HAP-1 (cell line): ENCODE results near the gene PHACTR3.

Source experiments
- DNase-seq, 2 experiments: peaks; one replicate each; pipeline ENCODE4 v3.0.0-alpha.2; 2016 to 2020; ENCODE audit warnings: low spot score in 2 of 2
- H3K27me3 ChIP-seq: fragments of 250-450 bp; sonication (Bioruptor Pico); 2 replicates; pipeline ENCODE4 v1.5.1; 2020; ENCODE audit warnings: low read depth, mild to moderate bottlenecking, moderate library complexity
- H3K36me3 ChIP-seq: fragments of 250-450 bp; sonication (Bioruptor Pico); replicated peaks from 2 replicates; pipeline ENCODE4 v1.5.1; 2020; ENCODE audit warnings: mild to moderate bottlenecking
- H3K4me1 ChIP-seq: fragments of 250-450 bp; sonication (Bioruptor Pico); 2 replicates; pipeline ENCODE4 v1.5.1; 2020; ENCODE audit warnings: mild to moderate bottlenecking
- H3K4me3 ChIP-seq: fragments of 250-450 bp; sonication (Bioruptor Pico); 2 replicates; pipeline ENCODE4 v1.5.1; 2020; ENCODE audit warnings: mild to moderate bottlenecking, moderate library complexity
- H3K9me3 ChIP-seq: fragments of 250-450 bp; sonication (Bioruptor Pico); 2 replicates; pipeline ENCODE4 v1.5.1; 2020; ENCODE audit warnings: mild to moderate bottlenecking, moderate library complexity
- in situ Hi-C: fragments of 300-500 bp; cut with MboI; formaldehyde crosslinking; loops from 3 replicates; pipeline ENCODE4 v1.14.3; 2020; ENCODE audit warnings: low sequenced_read_pairs, inconsistent platforms, mixed read lengths

PHACTR3 gene

DNA sequence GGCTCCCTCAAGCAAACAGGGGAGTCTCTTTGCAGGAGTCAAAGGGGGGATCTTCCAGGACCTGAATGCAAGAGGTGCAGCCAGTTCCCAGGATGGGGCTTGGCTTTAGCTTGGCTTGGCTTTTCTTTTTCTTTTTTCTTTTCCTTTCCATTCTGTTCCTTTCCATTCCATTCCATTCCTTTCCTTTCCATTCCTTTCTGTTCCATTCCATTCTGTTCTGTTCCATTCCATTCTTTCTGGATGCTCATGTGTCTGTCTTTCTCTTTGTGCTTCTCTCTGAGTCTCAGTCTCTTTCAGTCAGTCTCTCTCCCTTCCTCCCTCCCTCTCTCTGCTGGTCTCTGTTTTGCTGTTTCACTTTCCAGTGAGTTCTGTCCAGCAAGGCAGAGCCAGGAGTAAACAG is 163.3 kb downstream of the PHACTR3 start:
- Histone ChIP-seq H3K4me1 (no peaks in the 10 kb centered on the region), H3K27me3 (no peaks in the 10 kb centered on the region), H3K4me3 (no peak overlapping the region), H3K36me3 (no peaks in the 10 kb centered on the region), H3K9me3 (no peaks in the 10 kb centered on the region)
- in situ Hi-C loops: no loop called here
- DNase-seq: no peak

- in situ Hi-C loops: no loop called here
- Histone ChIP-seq H3K4me1 (no peaks in the 10 kb centered on the region), H3K36me3 (no peaks in the 10 kb centered on the region), H3K9me3 (no peaks in the 10 kb centered on the region), H3K4me3 (no peak overlapping the region), H3K27me3 (no peaks in the 10 kb centered on the region)
- DNase-seq: no peak
Observed at GRCh38 chr20:59770270-59770669, 165.9 kb downstream of the PHACTR3 start.

GRCh38 chr20:59770851-59771250 is 166.5 kb downstream of the PHACTR3 start:
- Histone ChIP-seq H3K4me1 (no peaks in the 10 kb centered on the region), H3K27me3 (no peaks in the 10 kb centered on the region), H3K9me3 (no peaks in the 10 kb centered on the region), H3K36me3 (no peaks in the 10 kb centered on the region), H3K4me3 (no peak overlapping the region)
- in situ Hi-C loops: no loop called here
- DNase-seq: no peak

DNA sequence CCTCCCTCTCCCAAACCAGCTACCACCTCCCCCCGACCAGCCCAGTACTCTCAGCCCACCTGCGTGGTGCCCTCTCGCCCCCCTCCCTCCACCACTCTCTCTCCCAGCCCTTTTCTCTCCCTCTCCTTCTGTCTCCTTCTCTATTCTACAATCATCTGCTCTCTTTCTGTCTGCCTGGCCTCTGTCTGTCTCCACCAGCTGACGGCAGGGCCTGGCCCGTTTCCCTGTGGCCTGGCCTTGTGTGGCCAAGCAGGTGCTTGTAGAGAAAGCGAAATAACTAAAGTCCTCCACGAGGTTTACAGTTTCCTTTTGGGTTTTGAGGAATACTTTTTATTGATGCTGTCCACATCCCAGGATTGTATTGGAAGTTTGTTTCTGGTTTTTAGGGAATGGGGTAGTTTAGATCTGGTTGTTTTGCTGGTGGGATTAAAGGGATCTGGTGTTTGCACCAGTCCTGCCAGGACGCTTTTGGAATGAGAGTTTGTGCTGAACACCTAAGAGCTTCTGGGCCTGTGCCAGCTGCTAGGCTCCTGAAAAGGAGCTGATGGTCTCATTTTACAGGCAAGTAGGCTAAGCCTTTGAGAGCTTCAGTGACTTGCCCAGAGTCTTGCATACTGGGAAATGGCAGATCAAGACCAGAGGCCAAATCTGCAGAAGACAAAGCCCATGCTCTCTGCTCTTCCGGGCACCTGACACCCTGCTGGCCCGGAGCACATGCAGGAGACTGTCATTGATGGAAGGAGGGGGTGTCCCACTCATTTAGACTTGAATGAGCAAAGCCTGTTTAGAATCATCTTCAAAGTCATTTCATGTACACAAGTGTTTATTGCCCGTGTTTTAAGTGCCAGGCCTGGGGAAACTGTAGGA is 167.4 kb downstream of the PHACTR3 start:
- DNase-seq: no peak
- in situ Hi-C loops: no loop called here
- Histone ChIP-seq H3K4me1 (no peaks in the 10 kb centered on the region), H3K9me3 (no peaks in the 10 kb centered on the region), H3K27me3 (no peaks in the 10 kb centered on the region), H3K36me3 (no peaks in the 10 kb centered on the region), H3K4me3 (no peak overlapping the region)

DNA sequence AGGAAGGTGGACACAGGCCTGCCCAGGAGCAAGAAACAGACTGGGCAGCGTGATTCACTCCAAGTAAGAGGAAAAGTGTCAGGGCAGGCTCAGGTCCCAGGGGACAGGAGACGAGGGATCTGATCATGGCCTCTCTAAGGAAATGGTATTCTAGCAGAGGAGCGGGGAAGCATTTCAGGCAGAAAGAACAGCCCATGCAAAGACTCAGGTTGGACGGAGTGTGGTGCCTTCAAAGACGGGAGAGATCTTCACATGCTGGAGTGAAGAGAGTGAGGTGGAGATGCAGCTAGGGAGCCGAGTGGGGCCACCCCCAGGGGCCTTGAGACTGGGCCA is 168.0 kb downstream of the PHACTR3 start:
- no peak for DNase-seq
- H3K36me3 ChIP-seq: no peaks in the 10 kb centered on the region
- H3K4me3 ChIP-seq: no peak overlapping the region
- in situ Hi-C loops: no loop called here
- no peaks in the 10 kb centered on the region for H3K9me3 ChIP-seq
- no peaks in the 10 kb centered on the region for H3K27me3 ChIP-seq
- no peaks in the 10 kb centered on the region for H3K4me1 ChIP-seq

DNA sequence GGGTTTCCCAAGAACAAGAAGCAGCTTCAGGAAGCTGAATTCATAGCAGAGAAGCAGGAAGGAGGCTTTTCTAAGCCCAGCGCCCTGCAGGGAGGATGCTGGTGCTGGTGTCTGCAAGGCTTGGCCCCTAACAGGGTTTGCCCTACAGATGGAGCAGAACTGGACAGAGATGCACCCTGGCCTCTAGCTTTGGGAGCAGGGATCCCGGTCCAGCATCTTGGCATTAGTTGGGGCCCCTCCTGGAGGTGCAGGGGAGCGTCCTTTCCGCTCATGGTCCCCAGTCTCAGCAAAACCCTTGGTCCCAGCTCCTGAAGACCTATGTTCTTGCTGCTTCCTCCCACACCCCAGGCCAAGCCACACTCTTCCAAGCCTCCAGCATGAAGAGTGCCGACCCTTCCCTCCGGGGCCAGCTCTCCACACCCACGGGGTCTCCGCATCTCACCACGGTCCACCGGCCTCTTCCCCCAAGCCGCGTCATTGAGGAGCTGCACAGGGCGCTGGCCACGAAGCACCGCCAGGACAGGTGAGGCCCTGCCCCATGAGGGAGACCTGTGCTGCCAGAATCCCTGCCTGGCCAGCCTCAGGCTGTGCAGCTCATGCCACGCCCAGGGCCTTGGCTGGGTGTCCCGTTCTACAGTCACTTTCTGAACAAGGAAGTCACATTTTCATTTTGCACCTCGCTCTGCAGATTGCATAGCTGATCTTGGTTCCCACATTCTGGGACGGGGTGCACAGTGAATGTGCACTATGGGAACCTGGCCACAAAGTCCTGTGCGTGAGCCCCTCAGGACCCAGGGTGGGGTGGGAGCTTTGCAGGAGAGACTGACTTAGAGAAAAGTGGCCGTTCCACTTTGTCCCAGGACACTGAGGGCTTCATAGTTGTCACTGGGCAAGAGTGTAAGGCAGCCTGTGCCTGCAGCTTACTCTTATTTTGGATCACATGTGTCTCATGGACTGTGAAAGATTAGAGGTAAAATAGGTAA is 168.9 kb downstream of the PHACTR3 start:
- Histone ChIP-seq H3K4me3 (no peak overlapping the region), H3K27me3 (no peaks in the 10 kb centered on the region), H3K9me3 (no peaks in the 10 kb centered on the region), H3K4me1 (no peaks in the 10 kb centered on the region), H3K36me3 (no peaks in the 10 kb centered on the region)
- in situ Hi-C loops: no loop called here
- no peak for DNase-seq

- Histone ChIP-seq H3K36me3 (no peaks in the 10 kb centered on the region), H3K27me3 (no peaks in the 10 kb centered on the region), H3K4me1 (no peaks in the 10 kb centered on the region), H3K9me3 (no peaks in the 10 kb centered on the region), H3K4me3 (no peak overlapping the region)
- no peak for DNase-seq
- in situ Hi-C loops: no loop called here
Observed at GRCh38 chr20:59774204-59774641, 169.9 kb downstream of the PHACTR3 start.

DNA sequence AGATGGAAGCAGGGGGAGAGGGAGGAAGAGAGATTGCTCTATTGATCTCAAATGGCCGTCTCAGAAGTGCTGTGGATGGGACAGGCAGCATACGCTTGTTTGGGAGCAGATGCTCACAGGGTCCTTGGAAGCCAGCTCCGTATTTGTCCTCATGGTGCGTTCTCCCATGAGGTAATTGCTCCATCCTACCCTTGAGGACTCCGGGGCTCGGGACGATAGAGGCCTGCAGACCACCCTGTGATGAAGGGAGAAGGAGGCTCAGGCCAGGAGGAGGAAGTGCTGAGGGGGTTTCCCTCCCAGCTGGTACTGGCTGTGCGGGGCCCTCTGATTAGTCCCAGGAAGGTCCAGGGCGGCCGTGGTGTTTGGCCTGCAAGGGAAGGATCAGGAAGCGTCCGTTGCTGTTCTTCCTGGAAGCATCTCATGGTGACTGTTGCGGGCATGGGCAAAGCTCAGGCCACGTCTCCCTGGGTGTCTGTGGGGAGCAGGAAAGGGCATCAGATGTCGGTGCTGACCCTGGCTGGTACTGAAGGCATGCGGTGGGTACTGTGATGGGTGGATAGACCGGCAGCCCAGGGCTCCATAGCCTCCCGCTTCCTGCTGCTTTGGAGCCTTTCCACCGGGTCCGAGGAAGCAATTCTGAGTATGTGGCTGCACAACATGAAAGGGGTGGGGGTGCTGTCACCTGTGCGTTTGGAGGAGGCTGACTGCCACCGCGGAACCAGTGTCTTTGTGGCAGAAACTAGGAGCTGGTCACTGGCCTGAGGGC is 170.8 kb downstream of the PHACTR3 start:
- in situ Hi-C loops: no loop called here
- Histone ChIP-seq H3K9me3 (no peaks in the 10 kb centered on the region), H3K4me1 (no peaks in the 10 kb centered on the region), H3K27me3 (no peaks in the 10 kb centered on the region), H3K36me3 (no peaks in the 10 kb centered on the region), H3K4me3 (no peak overlapping the region)
- no peak for DNase-seq

DNA sequence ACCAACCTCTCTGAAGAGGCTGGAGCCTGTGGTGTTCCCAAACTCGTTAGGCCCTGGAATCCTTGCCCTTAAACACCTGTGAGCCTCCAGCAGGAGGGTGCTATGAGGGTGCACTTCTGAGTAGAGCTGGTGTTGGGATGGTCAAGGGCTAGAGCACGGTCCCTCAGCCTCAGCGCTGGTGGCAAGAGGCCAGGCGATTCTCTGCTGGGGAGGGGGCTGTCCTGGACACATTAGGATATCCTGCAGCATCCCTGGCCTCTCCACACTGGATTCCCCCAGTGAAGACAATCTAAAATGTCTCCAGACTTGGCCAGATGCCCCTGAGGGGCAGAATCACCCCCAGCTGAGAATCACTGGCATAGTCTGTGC is 171.3 kb downstream of the PHACTR3 start:
- no peaks in the 10 kb centered on the region for H3K9me3 ChIP-seq
- H3K4me1 ChIP-seq: no peaks in the 10 kb centered on the region
- no peaks in the 10 kb centered on the region for H3K27me3 ChIP-seq
- no peaks in the 10 kb centered on the region for H3K36me3 ChIP-seq
- no peak overlapping the region for H3K4me3 ChIP-seq
- no peak for DNase-seq
- in situ Hi-C loops: no loop called here

GRCh38 chr20:59776059-59776603 is 171.8 kb downstream of the PHACTR3 start:
- Histone ChIP-seq H3K4me3 (no peak overlapping the region), H3K4me1 (no peaks in the 10 kb centered on the region), H3K27me3 (no peaks in the 10 kb centered on the region), H3K36me3 (no peaks in the 10 kb centered on the region), H3K9me3 (no peaks in the 10 kb centered on the region)
- in situ Hi-C loops: no loop called here
- DNase-seq: no peak

DNA sequence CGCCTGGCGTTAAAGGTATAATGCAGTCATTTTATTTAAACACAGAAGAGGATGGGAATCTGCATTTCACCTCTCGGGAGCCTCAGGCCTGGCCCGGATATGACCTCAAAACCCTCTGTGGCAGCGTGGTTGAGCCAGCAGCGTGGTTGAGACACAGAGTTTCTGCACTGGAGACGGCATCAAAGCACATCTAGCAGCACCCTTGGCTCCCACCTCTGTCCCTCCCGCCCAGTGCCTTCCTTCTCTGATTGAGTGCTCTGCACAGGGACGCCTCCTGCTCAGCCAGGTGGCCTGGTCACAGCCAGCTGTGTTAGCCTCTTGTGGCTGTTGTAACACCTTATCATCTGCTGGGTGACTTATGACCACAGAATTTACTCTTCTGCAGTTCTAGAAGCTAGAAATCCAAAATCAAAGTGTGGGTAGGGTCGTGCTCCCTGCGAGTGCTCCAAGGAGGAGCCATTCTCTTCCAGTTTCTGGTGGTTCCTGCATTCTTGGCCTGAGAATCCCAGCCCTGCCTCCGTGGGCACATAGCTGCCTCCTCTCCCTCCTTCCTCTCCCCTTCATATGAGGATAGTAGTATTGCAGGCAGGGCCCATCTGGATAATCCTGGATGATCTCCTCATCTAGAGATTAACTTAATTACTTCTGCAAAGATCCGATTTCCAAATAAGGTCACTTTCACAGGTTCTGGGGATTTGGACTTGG is 172.4 kb downstream of the PHACTR3 start:
- H3K4me1 ChIP-seq: no peaks in the 10 kb centered on the region

DNA sequence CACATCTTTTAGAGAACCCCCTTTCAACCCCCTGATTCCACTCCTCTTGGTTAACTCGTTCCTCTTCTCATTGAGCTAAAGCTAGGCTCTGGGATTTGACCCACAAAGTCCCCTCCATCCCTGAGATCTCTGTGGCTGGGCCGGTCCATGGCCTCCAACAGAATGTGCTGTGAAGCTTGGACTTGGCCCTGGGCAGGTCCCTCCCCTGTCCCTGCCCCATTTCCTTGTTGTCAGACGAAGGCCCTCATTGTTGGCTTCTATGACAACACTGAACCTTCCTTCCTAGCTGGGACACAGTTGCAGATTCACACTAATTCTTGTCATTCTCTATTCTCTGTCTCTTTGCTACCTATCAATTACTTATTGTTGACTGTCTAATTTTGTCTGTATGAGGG is 173.0 kb downstream of the PHACTR3 start:
- no peaks in the 10 kb centered on the region for H3K27me3 ChIP-seq
- no peak for DNase-seq
- in situ Hi-C loops: no loop called here
- no peak overlapping the region for H3K4me3 ChIP-seq
- no peaks in the 10 kb centered on the region for H3K4me1 ChIP-seq
- H3K9me3 ChIP-seq: no peaks in the 10 kb centered on the region
- no peaks in the 10 kb centered on the region for H3K36me3 ChIP-seq

More for the DNA sequence above, 172.4 kb downstream of the PHACTR3 start:
- no peaks in the 10 kb centered on the region for H3K27me3 ChIP-seq
- no peaks in the 10 kb centered on the region for H3K36me3 ChIP-seq
- no peak for DNase-seq
- no peaks in the 10 kb centered on the region for H3K9me3 ChIP-seq
- H3K4me3 ChIP-seq: no peak overlapping the region
- in situ Hi-C loops: no loop called here
